Central memory CD8-positive, alpha-beta T cell (primary cell): ENCODE measurements around the gene CADM1.

ENCODE experiments used
- ATAC-seq: fragments of 150-1000 bp; cut with Tn5 transposase; replicated peaks from 2 replicates; pipeline ENCODE4 v1.10.0; 2022; ENCODE audit warnings: mild to moderate bottlenecking, moderate FRiP score, moderate number of reproducible peaks; ENCODE audit not compliant: poor library complexity, severe bottlenecking; ENCODE audit errors: extremely low read depth
- DNase-seq, 2 donors: peaks; one replicate each; pipeline ENCODE4 v3.0.0; 2021; ENCODE audit warnings: low spot score in 2 of 2
- H3K27ac Mint-ChIP-seq: one replicate; pipeline ENCODE4 v1.8.0; 2022; ENCODE audit warnings: low read depth, mild to moderate bottlenecking, moderate library complexity, mixed read lengths
- H3K27me3 Mint-ChIP-seq: one replicate; pipeline ENCODE4 v1.8.0; 2022; ENCODE audit warnings: mixed read lengths
- H3K36me3 Mint-ChIP-seq: one replicate; pipeline ENCODE4 v1.8.0; 2022; ENCODE audit warnings: mild to moderate bottlenecking, moderate library complexity, mixed read lengths; ENCODE audit not compliant: insufficient read depth
- H3K4me1 Mint-ChIP-seq: one replicate; pipeline ENCODE4 v1.8.0; 2022; ENCODE audit warnings: mixed read lengths
- H3K4me3 Mint-ChIP-seq: one replicate; pipeline ENCODE4 v1.8.0; 2022; ENCODE audit warnings: mild to moderate bottlenecking, moderate library complexity, mixed read lengths
- H3K9me3 Mint-ChIP-seq: one replicate; pipeline ENCODE4 v1.8.0; 2022; ENCODE audit warnings: mixed read lengths

CADM1 gene

GRCh38 chr11:115180272-115180671, 323.9 kb downstream of the CADM1 start:
- no peak for ATAC-seq
- Mint-ChIP-seq H3K36me3 (no peaks in the 10 kb centered on the region), H3K27me3 (no peaks in the 10 kb centered on the region), H3K4me3 (no peak overlapping the region), H3K4me1 (no peaks in the 10 kb centered on the region), H3K27ac (no peak overlapping the region), H3K9me3 (no peaks in the 10 kb centered on the region)
- DNase-seq: no peak

GRCh38 chr11:115179636-115180035, 324.6 kb downstream of the CADM1 start:
- H3K4me3 Mint-ChIP-seq: no peak overlapping the region
- no peaks in the 10 kb centered on the region for H3K9me3 Mint-ChIP-seq
- H3K4me1 Mint-ChIP-seq: no peaks in the 10 kb centered on the region
- H3K27ac Mint-ChIP-seq: no peak overlapping the region
- ATAC-seq (no peak), DNase-seq (no peak)
- no peaks in the 10 kb centered on the region for H3K27me3 Mint-ChIP-seq
- no peaks in the 10 kb centered on the region for H3K36me3 Mint-ChIP-seq

DNA sequence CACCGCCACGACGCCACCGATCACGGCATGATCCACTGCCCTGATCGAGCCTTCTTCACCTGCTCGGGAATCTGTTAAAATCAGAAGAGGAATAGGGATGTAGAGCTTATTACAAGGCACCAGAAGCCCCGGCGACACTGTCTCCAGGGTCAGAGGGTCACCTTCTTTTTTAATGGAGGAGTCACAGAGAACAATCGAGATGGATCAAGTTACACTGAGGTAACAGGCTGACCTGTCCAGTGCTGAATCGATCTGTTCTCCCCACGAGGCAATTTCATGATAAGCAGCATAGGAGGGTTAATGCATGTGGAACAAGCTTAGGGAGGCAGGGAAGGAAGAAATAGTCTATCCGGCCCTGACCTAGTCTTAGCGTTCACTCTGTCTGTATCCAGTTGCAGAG, 325.5 kb downstream of the CADM1 start:
- no peak overlapping the region for H3K27ac Mint-ChIP-seq
- H3K27me3 Mint-ChIP-seq: no peaks in the 10 kb centered on the region
- no peak overlapping the region for H3K4me3 Mint-ChIP-seq
- DNase-seq (no peak), ATAC-seq (no peak)
- H3K4me1 Mint-ChIP-seq: no peaks in the 10 kb centered on the region
- H3K9me3 Mint-ChIP-seq: no peaks in the 10 kb centered on the region
- H3K36me3 Mint-ChIP-seq: no peaks in the 10 kb centered on the region

- ATAC-seq (no peak), DNase-seq (no peak)
- no peaks in the 10 kb centered on the region for H3K9me3 Mint-ChIP-seq
- H3K27ac Mint-ChIP-seq: no peak overlapping the region
- H3K27me3 Mint-ChIP-seq: no peaks in the 10 kb centered on the region
- no peaks in the 10 kb centered on the region for H3K36me3 Mint-ChIP-seq
- H3K4me3 Mint-ChIP-seq: no peak overlapping the region
- H3K4me1 Mint-ChIP-seq: peaks cover 9% of the 10 kb centered on the region
Observed at GRCh38 chr11:115173136-115173535, 331.1 kb downstream of the CADM1 start.

DNA sequence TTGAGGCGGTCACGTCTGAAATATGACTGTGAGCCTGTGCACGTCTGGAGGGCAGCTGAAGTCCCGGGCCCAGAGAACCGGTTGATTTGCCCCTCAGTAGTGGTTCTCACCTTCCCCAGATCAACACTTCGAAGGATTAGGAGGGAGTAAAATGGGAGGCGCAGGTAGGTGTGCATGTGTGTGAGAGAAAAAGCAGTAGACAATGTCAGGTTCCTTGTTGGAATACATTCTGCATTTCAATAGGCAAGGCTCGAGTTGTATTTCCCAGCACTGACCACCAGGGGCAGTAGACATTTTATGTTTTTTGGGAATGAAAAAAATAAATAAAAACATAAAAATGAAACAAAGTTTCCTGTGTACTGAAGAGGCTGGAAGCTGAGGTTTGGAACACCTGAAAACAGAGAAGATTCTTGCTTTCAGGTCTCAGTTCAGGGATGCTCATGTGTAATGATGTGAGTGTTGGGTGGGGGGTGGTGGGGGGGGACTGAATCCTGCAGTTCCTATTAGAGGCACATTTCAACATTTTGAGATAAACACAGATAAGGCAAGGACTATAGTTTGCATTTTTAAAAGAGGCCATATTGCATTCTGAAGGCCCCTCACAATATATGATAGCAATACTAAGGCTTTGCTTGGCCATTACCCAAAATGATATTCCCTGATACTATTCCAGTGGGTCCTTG, 333.9 kb downstream of the CADM1 start:
- H3K4me1 Mint-ChIP-seq: peaks cover 9% of the 10 kb centered on the region
- no peaks in the 10 kb centered on the region for H3K36me3 Mint-ChIP-seq
- no peak overlapping the region for H3K4me3 Mint-ChIP-seq
- DNase-seq (peak in 1 of 2 donors; percentile 28), ATAC-seq (no peak)
- H3K9me3 Mint-ChIP-seq: no peaks in the 10 kb centered on the region
- H3K27ac Mint-ChIP-seq: no peak overlapping the region
- H3K27me3 Mint-ChIP-seq: peaks cover 10% of the 10 kb centered on the region

GRCh38 chr11:115169251-115169650, 335.0 kb downstream of the CADM1 start:
- no peaks in the 10 kb centered on the region for H3K9me3 Mint-ChIP-seq
- H3K27me3 Mint-ChIP-seq: peaks cover 11% of the 10 kb centered on the region
- H3K27ac Mint-ChIP-seq: no peak overlapping the region
- peaks cover 9% of the 10 kb centered on the region for H3K4me1 Mint-ChIP-seq
- H3K36me3 Mint-ChIP-seq: peaks cover 3% of the 10 kb centered on the region
- DNase-seq (no peak), ATAC-seq (no peak)
- no peak overlapping the region for H3K4me3 Mint-ChIP-seq

DNA sequence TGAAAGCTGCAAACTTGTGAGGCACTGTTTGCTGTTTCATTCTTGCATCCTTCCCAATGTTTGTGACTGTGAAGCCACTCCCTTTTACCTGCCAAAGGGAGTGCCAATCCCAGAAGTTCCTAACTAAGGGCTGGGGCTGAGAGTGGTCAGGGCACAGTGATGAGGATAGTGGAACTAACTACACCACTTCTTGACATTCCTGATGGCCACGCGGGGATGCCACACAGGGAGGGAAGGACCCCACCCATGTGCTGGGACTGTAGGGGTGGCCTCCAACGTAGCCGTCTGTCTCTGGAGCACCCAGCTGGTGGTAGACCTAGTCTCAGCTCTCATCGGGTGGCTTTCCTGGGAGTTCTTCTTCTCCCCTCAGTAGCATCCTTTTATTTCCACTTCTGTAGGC, 335.5 kb downstream of the CADM1 start:
- peaks cover 9% of the 10 kb centered on the region for H3K4me1 Mint-ChIP-seq
- H3K27me3 Mint-ChIP-seq: peaks cover 16% of the 10 kb centered on the region
- DNase-seq: no peak
- H3K4me3 Mint-ChIP-seq: no peak overlapping the region
- peaks cover 3% of the 10 kb centered on the region for H3K36me3 Mint-ChIP-seq
- no peaks in the 10 kb centered on the region for H3K9me3 Mint-ChIP-seq
- ATAC-seq: no peak
- no peak overlapping the region for H3K27ac Mint-ChIP-seq

GRCh38 chr11:115168229-115168671, 336.0 kb downstream of the CADM1 start:
- ATAC-seq (no peak), DNase-seq (no peak)
- peaks cover 9% of the 10 kb centered on the region for H3K4me1 Mint-ChIP-seq
- no peak overlapping the region for H3K4me3 Mint-ChIP-seq
- no peaks in the 10 kb centered on the region for H3K9me3 Mint-ChIP-seq
- H3K27me3 Mint-ChIP-seq: peaks cover 21% of the 10 kb centered on the region
- H3K27ac Mint-ChIP-seq: no peak overlapping the region
- peaks cover 3% of the 10 kb centered on the region for H3K36me3 Mint-ChIP-seq

DNA sequence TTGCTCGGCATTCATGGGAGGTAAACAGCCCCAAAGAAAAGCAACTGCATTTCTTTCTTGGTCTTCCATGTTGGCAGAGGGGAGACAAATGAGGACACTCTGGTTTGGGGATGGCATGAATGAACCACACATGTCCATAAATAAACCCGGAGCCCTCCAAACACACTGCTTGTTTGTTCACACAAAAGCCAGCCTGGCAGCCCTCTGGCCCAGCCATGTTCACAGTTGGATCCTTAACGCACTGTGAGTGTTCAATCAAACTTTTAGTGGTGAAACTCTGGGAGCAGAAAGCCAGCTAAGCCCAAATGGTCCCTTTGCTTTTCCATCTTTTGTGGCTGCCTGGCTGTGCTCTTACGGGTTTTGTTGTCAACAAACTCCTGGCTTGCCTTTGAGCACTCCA, 336.8 kb downstream of the CADM1 start:
- Mint-ChIP-seq H3K27ac (no peak overlapping the region), H3K9me3 (no peaks in the 10 kb centered on the region), H3K27me3 (peaks cover 29% of the 10 kb centered on the region), H3K4me3 (no peak overlapping the region), H3K36me3 (peaks cover 3% of the 10 kb centered on the region), H3K4me1 (peaks cover 9% of the 10 kb centered on the region)
- no peak for DNase-seq
- no peak for ATAC-seq

GRCh38 chr11:115166820-115167219, 337.4 kb downstream of the CADM1 start:
- Mint-ChIP-seq H3K4me1 (peaks cover 9% of the 10 kb centered on the region), H3K9me3 (no peaks in the 10 kb centered on the region), H3K27ac (no peak overlapping the region), H3K36me3 (peaks cover 3% of the 10 kb centered on the region), H3K27me3 (peaks cover 32% of the 10 kb centered on the region), H3K4me3 (no peak overlapping the region)
- ATAC-seq: no peak
- DNase-seq: no peak

DNA sequence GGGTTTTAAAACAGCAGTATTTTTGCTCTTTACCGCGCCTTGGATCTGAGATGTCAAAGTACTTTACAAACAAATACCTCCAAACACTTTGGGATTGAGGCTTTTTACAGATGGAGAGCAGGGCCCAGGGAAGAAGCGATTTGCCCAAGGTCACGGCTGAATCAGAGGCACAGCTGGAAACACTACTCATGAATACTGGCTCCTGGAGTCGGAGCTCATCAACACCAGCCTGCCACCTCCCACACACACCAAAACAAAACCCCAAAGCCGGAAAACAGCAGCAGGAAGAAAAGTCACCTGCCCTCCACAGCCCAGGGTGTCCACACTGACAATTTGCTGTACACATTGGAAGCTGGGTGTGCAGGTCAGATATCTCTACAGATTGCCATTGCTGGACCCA, 339.4 kb downstream of the CADM1 start:
- H3K4me1 Mint-ChIP-seq: peaks cover 4% of the 10 kb centered on the region
- no peak for ATAC-seq
- no peaks in the 10 kb centered on the region for H3K9me3 Mint-ChIP-seq
- H3K36me3 Mint-ChIP-seq: peaks cover 3% of the 10 kb centered on the region
- no peak for DNase-seq
- no peak overlapping the region for H3K27ac Mint-ChIP-seq
- H3K27me3 Mint-ChIP-seq: peaks cover 32% of the 10 kb centered on the region
- no peak overlapping the region for H3K4me3 Mint-ChIP-seq

DNA sequence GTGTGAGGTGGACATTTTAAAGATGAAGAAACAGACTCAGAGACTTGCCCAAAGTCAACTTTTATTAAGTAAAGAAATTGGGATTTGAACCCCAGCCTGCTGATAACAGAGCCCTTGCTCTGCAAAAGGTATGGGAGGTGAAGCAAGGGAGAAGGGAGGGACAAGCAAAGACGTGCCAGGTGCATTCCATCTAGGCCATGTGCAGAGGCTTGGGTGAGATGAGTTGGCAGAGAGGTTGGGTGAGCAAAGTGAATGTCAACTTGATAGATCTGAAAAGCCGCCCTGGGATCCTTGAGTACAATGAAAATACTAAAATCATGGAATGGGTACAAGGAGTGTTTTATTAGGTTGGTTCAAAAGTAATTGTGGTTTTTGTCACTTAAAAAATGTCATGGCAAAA, 341.3 kb downstream of the CADM1 start:
- Mint-ChIP-seq H3K9me3 (no peaks in the 10 kb centered on the region), H3K27ac (no peak overlapping the region), H3K27me3 (peaks cover 32% of the 10 kb centered on the region), H3K36me3 (peaks cover 3% of the 10 kb centered on the region), H3K4me3 (no peak overlapping the region), H3K4me1 (no peaks in the 10 kb centered on the region)
- DNase-seq: no peak
- ATAC-seq: no peak

- ATAC-seq (no peak), DNase-seq (no peak)
- no peak overlapping the region for H3K4me3 Mint-ChIP-seq
- H3K4me1 Mint-ChIP-seq: no peaks in the 10 kb centered on the region
- H3K27ac Mint-ChIP-seq: no peak overlapping the region
- peaks cover 3% of the 10 kb centered on the region for H3K36me3 Mint-ChIP-seq
- no peaks in the 10 kb centered on the region for H3K9me3 Mint-ChIP-seq
- H3K27me3 Mint-ChIP-seq: peaks cover 32% of the 10 kb centered on the region
Observed at GRCh38 chr11:115161876-115162275, 342.3 kb downstream of the CADM1 start.
